CD14-positive monocyte (primary cell): ENCODE measurements around the gene KCNA10. TPM values are rescaled to one million over a fixed set of nuclear protein-coding genes. Genes with fewer than 3 reads are reported as not detected.
A peak's percentile ranks its signal among the peaks of the same experiment; 100 is the strongest.

ENCODE experiments used
- DNase-seq, 3 donors: peaks; one replicate each; pipeline ENCODE4 v3.0.0-alpha.2; 2011 to 2022
- H2AFZ ChIP-seq: 2 replicates; pipeline ENCODE4 v1.6.0; 2012; ENCODE audit warnings: mild to moderate bottlenecking, low read depth, low read length, inconsistent platforms; ENCODE audit not compliant: insufficient read depth, poor library complexity, severe bottlenecking
- H3K27ac ChIP-seq, 2 donors: 1 replicate in 1 of 2; 2 replicates in 1 of 2; pipeline ENCODE4 v1.5.1; 2012 to 2013; ENCODE audit warnings: low read length in 2 of 2, control low read depth in 1 of 2, inconsistent platforms in 1 of 2, low read depth in 1 of 2, mild to moderate bottlenecking in 1 of 2
- H3K27me3 ChIP-seq, 2 donors: one replicate each; pipeline versions ENCODE4 v1.6.0 to v1.6.1; 2011 to 2013; ENCODE audit warnings: low read length in 2 of 2; ENCODE audit not compliant: control insufficient read depth in 2 of 2, insufficient read depth in 2 of 2
- H3K36me3 ChIP-seq, 2 donors: replicated peaks in 1 of 2; 1 replicate in 1 of 2; 2 replicates in 1 of 2; pipeline versions ENCODE4 v1.5.1 to v1.6.1; 2012 to 2013; ENCODE audit warnings: low read length in 2 of 2, control low read depth in 1 of 2, inconsistent platforms in 1 of 2, mild to moderate bottlenecking in 1 of 2; ENCODE audit not compliant: insufficient read depth in 2 of 2, control insufficient read depth in 1 of 2
- H3K4me1 ChIP-seq, 2 donors: 1 replicate in 1 of 2; 2 replicates in 1 of 2; pipeline versions ENCODE4 v1.5.1 to v1.6.1; 2012 to 2013; ENCODE audit warnings: low read length in 2 of 2, control low read depth in 1 of 2, inconsistent platforms in 1 of 2, mild to moderate bottlenecking in 1 of 2, moderate library complexity in 1 of 2; ENCODE audit not compliant: insufficient read depth in 2 of 2, control insufficient read depth in 1 of 2
- H3K4me2 ChIP-seq: replicated peaks from 2 replicates; pipeline ENCODE3; 2012; ENCODE audit warnings: low read length, moderate library complexity, mild to moderate bottlenecking; ENCODE audit not compliant: poor library complexity, severe bottlenecking; ENCODE audit errors: extremely low read depth
- H3K4me3 ChIP-seq, 3 experiments: fragments of 200-600 bp in 1 of 3; sonication (generic) in 1 of 3; replicated peaks in 1 of 3; 1 replicate in 2 of 3; 2 replicates in 1 of 3; pipeline ENCODE4 v1.5.1; 2011 to 2013; ENCODE audit warnings: low read length in 3 of 3, mild to moderate bottlenecking in 3 of 3, control low read depth in 2 of 3, low read depth in 2 of 3, inconsistent platforms in 1 of 3, moderate library complexity in 1 of 3
- H3K79me2 ChIP-seq: 2 replicates; pipeline ENCODE4 v1.6.0; 2012; ENCODE audit warnings: mild to moderate bottlenecking, control low read depth, inconsistent platforms, low read length, moderate library complexity; ENCODE audit not compliant: insufficient read depth
- H3K9ac ChIP-seq: 2 replicates; pipeline ENCODE4 v1.6.0; 2017; ENCODE audit warnings: low read length, mild to moderate bottlenecking; ENCODE audit not compliant: insufficient read depth, poor library complexity, severe bottlenecking
- H3K9me3 ChIP-seq, 2 donors: replicated peaks in 1 of 2; 1 replicate in 1 of 2; 2 replicates in 1 of 2; pipeline versions ENCODE4 v1.5.1 to v1.6.1; 2012 to 2013; ENCODE audit warnings: low read length in 2 of 2, control low read depth in 1 of 2; ENCODE audit not compliant: control insufficient read depth in 1 of 2, insufficient read depth in 1 of 2
- H4K20me1 ChIP-seq: 2 replicates; pipeline ENCODE4 v1.6.0; 2012; ENCODE audit warnings: mild to moderate bottlenecking, low read length, control low read depth, moderate library complexity; ENCODE audit not compliant: insufficient read depth
- H3K27ac Mint-ChIP-seq, 7 donors: one replicate each; pipeline ENCODE4 v1.8.0; 2020; ENCODE audit warnings: mild to moderate bottlenecking in 7 of 7, mixed read lengths in 7 of 7, moderate library complexity in 6 of 7, inconsistent platforms in 2 of 7
- H3K27me3 Mint-ChIP-seq, 3 donors: one replicate each; pipeline ENCODE4 v1.8.0; 2021 to 2022; ENCODE audit warnings: low read depth in 3 of 3, mild to moderate bottlenecking in 3 of 3, mixed read lengths in 3 of 3, moderate library complexity in 3 of 3, inconsistent platforms in 1 of 3
- H3K36me3 Mint-ChIP-seq, 2 donors: one replicate each; pipeline ENCODE4 v1.8.0; 2020; ENCODE audit warnings: mixed read lengths in 2 of 2, inconsistent platforms in 1 of 2, mild to moderate bottlenecking in 1 of 2
- H3K4me1 Mint-ChIP-seq: one replicate; pipeline ENCODE4 v1.8.0; 2020; ENCODE audit warnings: mild to moderate bottlenecking, mixed read lengths
- H3K4me3 Mint-ChIP-seq, 2 donors: one replicate each; pipeline ENCODE4 v1.8.0; 2020; ENCODE audit warnings: mild to moderate bottlenecking in 2 of 2, mixed read lengths in 2 of 2, moderate library complexity in 1 of 2
- H3K9me3 Mint-ChIP-seq, 7 donors: one replicate each; pipeline ENCODE4 v1.8.0; 2020 to 2022; ENCODE audit warnings: mixed read lengths in 7 of 7, mild to moderate bottlenecking in 6 of 7, moderate library complexity in 6 of 7, inconsistent platforms in 2 of 7
- WGBS: methylation state at CpG from one replicate; pipeline ENCODE4 v1.1.5; 2013; ENCODE audit warnings: missing lambda C conversion rate; ENCODE audit not compliant: insufficient coverage; 5-methylcytosine and 5-hydroxymethylcytosine counted together
- intact Hi-C, 2 donors: fragments of 100-400 bp; cut with micrococcal nuclease; formaldehyde crosslinking; loops; one replicate each; pipeline versions ENCODE4 v1.15.0 to v1.15.1; 2023
- polyA plus RNA-seq, 3 donors: library from polyadenylated mRNA; depleted of rRNA in 1 of 3; unstranded in 2 of 3; stranded (reverse) in 1 of 3; fragments of 300-500 nt in 2 of 3; fragments of >200 nt in 1 of 3; fragmentation: Illumina TruSeq in 2 of 3; gene quantifications; 1 replicate in 2 of 3; 2 replicates in 1 of 3; pipeline ENCODE4 v1.2.3, GENCODE V29; 2012 to 2021
- TF ChIP-seq, protein P1 (sequence below): fragments of 200-600 bp; IDR thresholded peaks from one replicate; pipeline ENCODE4 v1.8.0; 2022; ENCODE audit warnings: antibody characterized with exemption, mild to moderate bottlenecking

The KCNA10 gene
- polyA plus RNA-seq, 3 donors = not detected

GRCh38 chr1:110557481-110557880 lies 38.5 kb upstream of the KCNA10 start:
- TF ChIP-seq, protein P1, sequence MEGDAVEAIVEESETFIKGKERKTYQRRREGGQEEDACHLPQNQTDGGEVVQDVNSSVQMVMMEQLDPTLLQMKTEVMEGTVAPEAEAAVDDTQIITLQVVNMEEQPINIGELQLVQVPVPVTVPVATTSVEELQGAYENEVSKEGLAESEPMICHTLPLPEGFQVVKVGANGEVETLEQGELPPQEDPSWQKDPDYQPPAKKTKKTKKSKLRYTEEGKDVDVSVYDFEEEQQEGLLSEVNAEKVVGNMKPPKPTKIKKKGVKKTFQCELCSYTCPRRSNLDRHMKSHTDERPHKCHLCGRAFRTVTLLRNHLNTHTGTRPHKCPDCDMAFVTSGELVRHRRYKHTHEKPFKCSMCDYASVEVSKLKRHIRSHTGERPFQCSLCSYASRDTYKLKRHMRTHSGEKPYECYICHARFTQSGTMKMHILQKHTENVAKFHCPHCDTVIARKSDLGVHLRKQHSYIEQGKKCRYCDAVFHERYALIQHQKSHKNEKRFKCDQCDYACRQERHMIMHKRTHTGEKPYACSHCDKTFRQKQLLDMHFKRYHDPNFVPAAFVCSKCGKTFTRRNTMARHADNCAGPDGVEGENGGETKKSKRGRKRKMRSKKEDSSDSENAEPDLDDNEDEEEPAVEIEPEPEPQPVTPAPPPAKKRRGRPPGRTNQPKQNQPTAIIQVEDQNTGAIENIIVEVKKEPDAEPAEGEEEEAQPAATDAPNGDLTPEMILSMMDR = no peak
- WGBS = 94% methylated on average over 3 of the region's 3 CpGs
- no peak overlapping the region for H3K9ac ChIP-seq
- Mint-ChIP-seq H3K36me3 (no peaks in the 10 kb centered on the region), H3K27me3 (peaks cover 43 to 62% (median 54%) of the 10 kb centered on the region in 3 donors), H3K4me3 (peak overlapping the region in 1 of 2 donors; percentile 3), H3K4me1 (no peaks in the 10 kb centered on the region), H3K27ac (no peak overlapping the region), H3K9me3 (peaks cover 0 to 2% (median 0%) of the 10 kb centered on the region in 7 donors)
- DNase-seq = no peak
- H3K9me3 ChIP-seq = peaks cover 0 to 7% of the 10 kb centered on the region in 2 donors
- H4K20me1 ChIP-seq = no peaks in the 10 kb centered on the region
- no peak overlapping the region for H3K4me3 ChIP-seq
- H3K36me3 ChIP-seq = no peaks in the 10 kb centered on the region
- no peak overlapping the region for H2AFZ ChIP-seq
- H3K27me3 ChIP-seq = peaks cover 21 to 50% of the 10 kb centered on the region in 2 donors
- peaks cover 0 to 4% of the 10 kb centered on the region in 2 donors for H3K4me1 ChIP-seq
- intact Hi-C loops = no loop called here
- no peak overlapping the region for H3K4me2 ChIP-seq
- H3K79me2 ChIP-seq = no peaks in the 10 kb centered on the region
- no peak overlapping the region for H3K27ac ChIP-seq

GRCh38 chr1:110556471-110556807 lies 37.5 kb upstream of the KCNA10 start:
- Histone ChIP-seq H2AFZ (no peak overlapping the region), H3K36me3 (no peaks in the 10 kb centered on the region), H3K27me3 (peaks cover 23 to 50% of the 10 kb centered on the region in 2 donors), H3K79me2 (no peaks in the 10 kb centered on the region), H3K4me2 (no peak overlapping the region), H3K9me3 (peaks cover 0 to 7% of the 10 kb centered on the region in 2 donors), H3K4me3 (no peak overlapping the region), H3K27ac (no peak overlapping the region), H4K20me1 (no peaks in the 10 kb centered on the region), H3K4me1 (peaks cover 0 to 4% of the 10 kb centered on the region in 2 donors), H3K9ac (no peak overlapping the region)
- WGBS = 95% methylated on average over 5 of the region's 5 CpGs
- Mint-ChIP-seq H3K9me3 (peaks cover 0 to 2% (median 0%) of the 10 kb centered on the region in 7 donors), H3K27ac (no peak overlapping the region), H3K4me1 (no peaks in the 10 kb centered on the region), H3K27me3 (peaks cover 43 to 65% (median 58%) of the 10 kb centered on the region in 3 donors), H3K36me3 (no peaks in the 10 kb centered on the region), H3K4me3 (no peak overlapping the region)
- TF ChIP-seq, protein P1 = no peak
- intact Hi-C loops = no loop called here
- no peak for DNase-seq
